HUES48 (cell line): ENCODE data around the gene LNX1.

Experiments used
- H3K27ac ChIP-seq: one replicate; pipeline ENCODE4 v1.7.0; 2013; ENCODE audit warnings: low read depth, low read length, inconsistent platforms
- H3K27me3 ChIP-seq: 2 replicates; pipeline ENCODE4 v1.6.1; 2013; ENCODE audit warnings: mild to moderate bottlenecking, low read length; ENCODE audit not compliant: control insufficient read depth, insufficient read depth
- H3K36me3 ChIP-seq: 2 replicates; pipeline ENCODE4 v1.6.1; 2013; ENCODE audit warnings: low read length; ENCODE audit not compliant: control insufficient read depth, insufficient read depth
- H3K4me1 ChIP-seq: 2 replicates; pipeline ENCODE4 v1.6.1; 2013; ENCODE audit warnings: mild to moderate bottlenecking, low read length; ENCODE audit not compliant: control insufficient read depth, insufficient read depth
- H3K4me3 ChIP-seq: 2 replicates; pipeline ENCODE4 v1.5.1; 2013; ENCODE audit warnings: mild to moderate bottlenecking, low read depth, low read length
- H3K9ac ChIP-seq: 2 replicates; pipeline ENCODE4 v1.6.1; 2013; ENCODE audit warnings: mild to moderate bottlenecking, low read depth, low read length, moderate library complexity
- H3K9me3 ChIP-seq: 2 replicates; pipeline ENCODE4 v1.6.1; 2013; ENCODE audit warnings: low read length; ENCODE audit not compliant: control insufficient read depth, insufficient read depth

The LNX1 gene

GRCh38 chr4:53500546-53500945 lies 90.7 kb downstream of the LNX1 start:
- H3K4me1 ChIP-seq: peaks cover 9% of the 10 kb centered on the region; the same call in 1 of the 2 replicates
- no peak overlapping the region for H3K9ac ChIP-seq
- H3K27ac ChIP-seq: no peak overlapping the region
- no peak overlapping the region for H3K4me3 ChIP-seq
- H3K27me3 ChIP-seq: no peaks in the 10 kb centered on the region
- H3K36me3 ChIP-seq: no peaks in the 10 kb centered on the region
- no peaks in the 10 kb centered on the region for H3K9me3 ChIP-seq

GRCh38 chr4:53499791-53500190 lies 91.5 kb downstream of the LNX1 start:
- H3K9me3 ChIP-seq: no peaks in the 10 kb centered on the region
- no peak overlapping the region for H3K9ac ChIP-seq
- no peaks in the 10 kb centered on the region for H3K36me3 ChIP-seq
- peaks cover 9% of the 10 kb centered on the region; the same call in 1 of the 2 replicates for H3K4me1 ChIP-seq
- no peak overlapping the region for H3K4me3 ChIP-seq
- H3K27me3 ChIP-seq: no peaks in the 10 kb centered on the region
- no peak overlapping the region for H3K27ac ChIP-seq

DNA sequence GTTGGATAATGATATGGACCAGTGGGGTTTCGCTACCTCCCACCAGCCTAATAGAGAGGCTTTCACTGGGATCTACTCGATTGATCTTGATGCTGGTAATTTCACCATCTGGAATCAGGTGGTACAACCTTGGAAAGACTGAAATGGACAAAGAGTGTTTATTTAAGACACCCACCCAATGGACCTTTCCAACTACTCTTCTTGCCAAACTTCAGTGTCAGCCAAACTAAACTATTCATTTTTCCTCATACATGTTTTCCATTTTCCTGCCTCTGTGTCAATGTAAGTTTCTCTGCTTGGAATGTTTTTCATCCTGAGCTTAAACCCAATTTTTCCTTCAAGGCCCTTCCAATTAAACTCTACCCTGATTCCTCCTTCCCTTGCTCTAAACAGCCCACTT lies 92.6 kb downstream of the LNX1 start:
- Histone ChIP-seq H3K9me3 (no peaks in the 10 kb centered on the region), H3K36me3 (no peaks in the 10 kb centered on the region), H3K4me3 (no peak overlapping the region), H3K27ac (no peak overlapping the region), H3K4me1 (peaks cover 9% of the 10 kb centered on the region; the same call in 1 of the 2 replicates), H3K9ac (no peak overlapping the region), H3K27me3 (no peaks in the 10 kb centered on the region)

DNA sequence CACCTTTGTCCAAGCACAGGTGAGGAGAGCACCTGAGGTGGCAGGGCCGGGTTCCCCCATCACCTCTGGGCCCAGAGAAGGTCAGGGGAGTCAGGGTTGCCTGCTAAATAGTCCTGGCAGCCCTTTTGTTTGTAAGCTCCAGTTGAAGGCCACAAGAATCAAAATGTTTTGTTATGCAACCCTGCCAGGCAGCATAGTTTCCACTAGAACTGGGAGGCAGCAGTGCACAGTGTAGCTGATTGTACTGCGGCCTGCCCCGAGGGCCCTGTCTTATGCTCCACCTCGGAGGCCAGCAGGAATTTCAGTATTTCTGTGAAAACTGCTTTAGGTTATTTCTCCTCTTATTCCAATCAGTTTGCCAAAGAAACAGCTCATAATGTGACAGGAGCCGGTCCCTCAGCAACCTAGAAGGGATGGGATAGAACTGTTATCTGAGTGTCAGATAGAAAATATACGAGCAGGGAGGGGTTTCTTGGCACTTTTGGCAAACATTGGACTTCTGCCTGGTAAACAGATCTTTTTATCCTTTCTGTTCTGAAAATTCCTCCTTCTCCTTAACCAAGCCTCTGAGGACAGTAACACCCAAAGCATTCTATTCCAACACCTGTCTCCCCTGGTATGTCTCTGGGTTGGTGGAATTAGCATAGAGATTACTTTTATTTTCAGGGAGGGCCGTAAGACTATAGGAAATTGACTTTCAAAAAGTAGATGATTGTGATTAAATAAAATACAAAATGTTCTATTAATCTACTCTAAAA lies 93.6 kb downstream of the LNX1 start:
- no peak overlapping the region for H3K9ac ChIP-seq

DNA sequence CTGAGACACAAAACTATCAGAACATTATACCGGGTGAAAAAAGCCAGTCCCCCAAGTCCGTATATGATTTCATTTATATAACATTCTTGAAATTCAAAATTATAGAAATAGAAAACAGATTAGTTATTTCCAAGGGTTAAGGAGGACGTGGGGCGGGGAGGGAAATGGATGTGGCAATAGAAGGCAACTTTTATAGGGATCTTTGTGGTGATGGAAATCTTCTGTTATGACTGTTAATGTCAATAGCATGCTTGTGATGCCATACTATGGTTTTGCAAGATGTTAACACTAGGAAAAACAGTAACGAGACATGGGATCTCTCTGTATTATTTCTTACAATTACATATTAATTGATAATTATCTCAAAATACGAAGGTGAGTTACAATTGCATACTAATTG lies 96.4 kb downstream of the LNX1 start:
- H3K36me3 ChIP-seq: no peaks in the 10 kb centered on the region
- H3K9ac ChIP-seq: no peak overlapping the region
- H3K9me3 ChIP-seq: no peaks in the 10 kb centered on the region
- no peaks in the 10 kb centered on the region for H3K27me3 ChIP-seq
- no peak overlapping the region for H3K4me3 ChIP-seq
- peaks cover 16% of the 10 kb centered on the region for H3K4me1 ChIP-seq
- no peak overlapping the region for H3K27ac ChIP-seq

More for the DNA sequence above, 93.6 kb downstream of the LNX1 start:
- Histone ChIP-seq H3K36me3 (no peaks in the 10 kb centered on the region), H3K4me3 (no peak overlapping the region), H3K27me3 (no peaks in the 10 kb centered on the region), H3K27ac (no peak overlapping the region), H3K9me3 (no peaks in the 10 kb centered on the region), H3K4me1 (peaks cover 9% of the 10 kb centered on the region; the same call in 1 of the 2 replicates)

GRCh38 chr4:53490965-53491622 lies 100.2 kb downstream of the LNX1 start:
- Histone ChIP-seq H3K27me3 (no peaks in the 10 kb centered on the region), H3K27ac (no peak overlapping the region), H3K9ac (no peak overlapping the region), H3K4me1 (peaks cover 7% of the 10 kb centered on the region; the same call in 1 of the 2 replicates), H3K4me3 (no peak overlapping the region), H3K9me3 (no peaks in the 10 kb centered on the region), H3K36me3 (no peaks in the 10 kb centered on the region)

DNA sequence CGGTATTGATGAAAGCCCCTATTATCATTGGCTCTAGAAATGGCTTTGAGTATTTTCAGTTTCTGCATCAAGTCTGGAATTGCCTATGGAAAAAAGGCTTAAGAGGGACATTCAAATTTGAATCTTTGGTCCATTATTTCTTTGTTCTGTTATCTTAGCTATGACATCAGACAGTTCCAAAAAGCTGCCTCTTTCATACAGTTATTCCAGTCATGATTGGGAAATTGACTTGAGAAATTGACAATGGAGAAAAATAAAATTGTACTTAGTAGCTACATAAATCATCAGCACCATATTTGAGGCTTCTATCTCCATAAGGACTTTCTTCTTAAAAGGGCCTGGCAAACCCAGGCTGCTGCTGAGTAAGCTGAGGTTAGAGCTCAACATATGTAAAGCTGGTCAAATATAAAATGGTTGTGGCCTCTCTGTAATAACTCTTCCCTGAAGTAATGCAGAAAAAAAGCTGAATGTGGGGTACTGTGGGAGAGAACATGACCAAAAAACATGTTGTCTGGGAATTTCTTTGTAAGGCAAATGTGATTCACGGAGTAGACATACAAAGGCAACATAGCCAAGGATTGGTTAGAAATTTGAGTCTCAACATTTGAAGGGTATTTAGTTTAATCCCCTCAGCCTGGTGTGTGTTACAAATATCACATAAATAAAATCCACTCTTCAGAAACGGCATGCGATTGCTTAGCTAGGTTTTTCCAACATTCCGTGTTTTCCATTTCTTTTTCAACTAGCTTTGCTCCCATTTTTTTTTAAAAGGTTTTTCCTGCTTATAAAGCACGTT lies 100.9 kb downstream of the LNX1 start:
- Histone ChIP-seq H3K9me3 (no peaks in the 10 kb centered on the region), H3K27ac (no peak overlapping the region), H3K36me3 (no peaks in the 10 kb centered on the region), H3K27me3 (no peaks in the 10 kb centered on the region), H3K9ac (no peak overlapping the region), H3K4me3 (no peak overlapping the region), H3K4me1 (peaks cover 7% of the 10 kb centered on the region; the same call in 1 of the 2 replicates)

DNA sequence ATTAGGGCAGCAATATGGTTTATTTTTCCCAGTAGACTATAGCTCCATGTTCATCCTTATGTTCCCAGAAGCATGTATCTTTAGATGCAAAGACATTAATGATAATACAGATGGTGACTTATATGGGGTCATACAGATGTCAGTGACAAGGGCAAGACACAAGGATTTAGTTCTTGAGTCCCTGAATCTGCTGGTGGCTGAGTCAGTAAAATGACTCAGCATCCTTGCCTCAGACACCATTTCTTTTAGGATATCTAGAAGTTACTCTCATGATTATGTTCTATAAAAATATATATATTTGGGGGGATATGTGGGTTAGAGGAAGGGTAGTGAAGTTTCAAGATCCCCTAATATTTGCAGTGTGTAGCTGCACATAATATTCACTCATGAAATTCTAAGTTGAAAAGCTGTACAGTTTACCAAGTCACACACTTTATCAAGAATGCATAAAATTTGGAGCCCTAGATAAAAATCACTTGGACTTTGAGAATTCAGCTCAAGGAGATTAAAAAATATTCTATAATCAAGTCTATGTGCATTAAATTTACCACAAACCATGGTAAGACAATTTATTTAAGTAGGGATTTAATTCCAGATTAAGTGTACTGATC lies 101.9 kb downstream of the LNX1 start:
- H3K9ac ChIP-seq: no peak overlapping the region
- H3K4me3 ChIP-seq: no peak overlapping the region
- no peaks in the 10 kb centered on the region for H3K9me3 ChIP-seq
- peaks cover 7% of the 10 kb centered on the region; the same call in 1 of the 2 replicates for H3K4me1 ChIP-seq
- no peaks in the 10 kb centered on the region for H3K27me3 ChIP-seq
- no peaks in the 10 kb centered on the region for H3K36me3 ChIP-seq
- no peak overlapping the region for H3K27ac ChIP-seq

DNA sequence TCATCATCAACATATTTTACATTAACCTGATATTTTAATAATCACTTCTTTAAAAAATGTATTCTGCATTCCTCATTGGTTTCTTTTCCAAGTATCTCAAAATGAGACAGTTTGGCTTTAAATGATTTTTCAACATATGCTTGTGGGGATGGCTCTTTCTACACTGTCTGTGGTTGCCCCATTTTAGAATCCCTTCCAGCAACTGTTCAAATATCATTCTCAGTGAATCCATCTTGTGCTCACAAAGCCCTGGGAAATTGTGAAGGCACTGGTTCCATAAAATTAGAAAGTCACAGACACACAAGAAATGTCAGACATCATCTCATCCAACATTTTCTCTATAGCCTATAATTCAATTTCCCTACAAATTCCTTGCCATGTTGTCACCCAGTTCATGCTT lies 103.5 kb downstream of the LNX1 start:
- Histone ChIP-seq H3K4me3 (no peak overlapping the region), H3K27me3 (no peaks in the 10 kb centered on the region), H3K27ac (no peak overlapping the region), H3K9me3 (no peaks in the 10 kb centered on the region), H3K9ac (no peak overlapping the region), H3K36me3 (no peaks in the 10 kb centered on the region), H3K4me1 (peaks cover 7% of the 10 kb centered on the region; the same call in 1 of the 2 replicates)

- Histone ChIP-seq H3K9ac (no peak overlapping the region), H3K36me3 (no peaks in the 10 kb centered on the region), H3K4me1 (peaks cover 14% of the 10 kb centered on the region), H3K9me3 (no peaks in the 10 kb centered on the region), H3K27ac (no peak overlapping the region), H3K27me3 (no peaks in the 10 kb centered on the region), H3K4me3 (no peak overlapping the region)
Observed at GRCh38 chr4:53485658-53486040, 105.6 kb downstream of the LNX1 start.
